Stimulated activated CD4-positive, alpha-beta T cell treated with anti-CD3 and anti-CD28 coated beads, Interleukin-12 subunit alpha, Interleukin-12 subunit beta, amount 100 ng/mL, for 24 hours (primary cell): ENCODE results near the gene C1orf216.
"Not testable (repeated sequence)": the region's sequence is repeated elsewhere in the genome, so short reads cannot be mapped to it uniquely, and the experiment has no call there.

Source experiments
- DNase-seq, 2 experiments: peaks; one replicate each; pipeline ENCODE4 v3.0.0-alpha.2; 2020; ENCODE audit warnings: low read depth in 2 of 2

C1orf216 gene

DNA sequence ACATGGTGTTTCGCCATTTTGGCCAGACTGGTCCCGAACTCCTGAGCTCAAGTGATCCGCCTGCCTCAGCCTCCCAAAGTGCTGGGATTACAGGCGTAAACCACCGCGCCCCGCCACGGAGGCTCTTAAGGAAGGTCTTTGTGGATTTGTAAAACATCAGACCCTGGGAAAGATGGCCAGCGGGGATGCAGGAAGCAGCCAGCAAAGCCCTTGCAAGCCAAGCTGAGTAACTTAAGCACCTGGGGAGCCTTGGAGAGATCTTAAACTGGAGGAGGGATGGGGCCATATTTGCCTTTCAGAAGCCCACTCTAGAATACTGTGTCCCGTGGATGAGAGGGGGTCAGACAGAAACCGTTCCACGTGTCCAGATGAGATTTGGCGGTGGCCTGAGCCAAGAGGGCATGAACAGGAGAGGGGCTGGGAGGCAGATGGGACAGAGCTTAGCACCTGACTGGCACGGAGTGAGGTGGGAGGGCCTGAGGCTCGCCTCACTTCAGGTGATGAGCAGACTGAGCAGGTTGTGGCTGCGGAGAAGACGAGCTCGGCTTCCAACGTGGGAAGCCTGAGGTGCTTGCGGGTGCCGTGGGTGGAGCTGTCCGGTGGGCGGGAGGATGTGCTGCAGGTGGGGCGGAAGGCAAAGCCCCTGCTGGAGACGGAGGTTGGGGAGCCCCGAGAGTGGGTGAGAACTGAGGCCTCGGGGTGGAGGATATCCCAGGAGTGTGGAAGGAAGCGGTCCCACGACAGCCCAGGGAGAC, 11.7 kb downstream of the C1orf216 start:
- DNase-seq = no peak

DNA sequence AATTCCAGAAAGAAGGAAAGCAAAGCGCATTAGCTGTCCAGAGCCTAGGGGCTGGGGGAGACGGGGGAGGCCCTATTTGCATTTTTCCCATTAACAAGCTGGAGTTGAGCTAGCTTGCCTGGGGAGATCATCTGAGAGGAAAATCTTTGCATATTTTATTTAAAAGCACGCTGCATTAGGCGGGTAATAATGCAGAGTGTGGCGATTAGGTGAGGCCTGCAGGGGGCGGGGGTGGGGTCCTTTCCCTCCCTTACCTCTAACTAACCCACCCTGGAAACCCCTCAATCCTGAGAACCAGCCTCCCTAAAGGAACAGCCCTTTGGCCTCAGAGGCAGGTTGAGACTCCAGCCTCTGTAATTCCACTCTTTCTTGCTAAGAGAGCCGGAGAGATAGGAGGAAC, 16.2 kb downstream of the C1orf216 start:
- no peak for DNase-seq

DNA sequence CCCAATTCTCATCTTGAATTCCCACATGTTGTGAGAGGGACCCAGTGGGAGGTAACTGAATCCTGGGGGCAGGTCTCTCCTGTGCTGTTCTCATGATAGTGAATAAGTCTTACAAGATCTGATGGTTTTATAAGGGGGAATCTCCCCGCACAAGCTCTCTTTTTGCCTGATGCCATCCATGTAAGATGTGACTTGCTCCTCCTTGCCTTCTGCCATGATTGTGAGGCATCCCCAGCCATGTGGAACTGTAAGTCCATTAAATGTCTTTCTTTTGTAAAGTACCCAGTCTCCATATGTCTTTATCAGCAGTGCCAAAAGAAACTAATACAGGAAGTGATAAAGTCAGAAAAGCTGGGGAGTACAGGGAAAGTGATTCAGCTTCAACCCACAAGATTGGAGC, 19.5 kb downstream of the C1orf216 start:
- DNase-seq = not testable (repeated sequence)

DNA sequence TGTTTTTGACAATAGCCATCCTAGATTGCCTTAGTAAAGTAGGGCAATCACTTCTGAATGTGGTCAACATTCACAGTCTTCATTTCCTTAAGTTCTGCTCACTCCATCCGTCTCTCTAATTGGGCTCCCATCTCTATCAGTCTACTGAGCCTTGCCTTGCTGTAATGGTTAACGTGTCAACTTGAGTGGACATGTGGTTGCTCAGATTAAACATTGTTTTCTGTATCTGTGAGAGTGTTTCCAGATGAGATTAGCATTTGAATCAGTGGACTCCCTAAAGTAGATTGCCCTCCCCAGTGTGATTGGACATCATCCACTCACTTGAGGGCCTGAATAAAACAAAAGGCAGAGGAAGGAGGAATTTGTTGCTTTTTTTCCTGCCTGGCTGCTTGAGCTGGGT, 26.4 kb downstream of the C1orf216 start:
- DNase-seq = no peak

DNA sequence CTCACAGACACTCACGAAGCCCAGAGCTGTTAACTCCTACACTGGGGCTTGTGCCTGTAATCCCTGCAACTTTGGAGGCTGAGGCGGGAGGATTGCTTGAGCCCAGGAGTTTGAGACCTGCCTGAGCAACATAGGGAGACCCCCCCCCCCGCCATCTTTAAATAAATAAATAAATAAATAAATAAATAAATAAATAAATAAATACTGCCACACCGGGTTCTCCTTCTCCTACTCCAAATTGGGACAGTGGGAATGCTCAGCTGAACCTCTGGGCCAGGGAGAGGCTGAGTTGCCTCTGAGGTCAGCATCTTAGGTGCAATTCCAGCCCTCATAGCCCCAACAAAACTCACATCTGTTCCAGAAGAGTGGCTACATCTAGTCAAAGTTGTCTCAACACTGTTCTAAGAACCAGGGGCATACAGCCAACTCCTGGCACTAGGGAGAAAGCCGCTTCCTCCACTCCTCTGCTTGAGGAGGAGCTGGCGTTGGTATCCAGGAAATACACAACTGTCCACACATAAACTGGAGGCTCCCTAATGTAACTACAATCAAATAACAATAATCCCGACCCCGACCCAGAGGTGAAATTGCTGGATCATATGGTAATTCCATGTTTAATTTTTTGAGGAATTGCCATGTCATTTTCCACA, 27.0 kb downstream of the C1orf216 start:
- DNase-seq = no peak

DNA sequence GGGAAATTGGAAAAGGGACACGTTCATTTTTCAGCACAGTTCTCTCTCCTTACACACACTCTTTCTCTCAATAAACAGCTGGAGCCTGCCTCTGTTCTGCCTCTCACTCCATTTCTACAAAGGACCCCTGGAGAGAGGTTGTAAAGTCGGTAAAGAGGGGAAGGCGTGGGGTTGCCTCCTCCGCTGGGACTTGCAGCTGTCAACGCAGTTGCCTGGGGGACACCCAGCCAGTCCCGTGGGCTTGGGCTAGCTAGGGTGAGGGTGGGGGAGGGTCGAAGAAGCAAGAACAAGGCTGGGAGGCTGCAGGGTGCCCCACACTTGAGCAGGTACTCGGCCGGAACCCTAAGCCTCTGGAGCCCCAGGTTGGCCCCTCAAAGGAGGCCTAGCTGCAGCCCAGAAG, 27.6 kb downstream of the C1orf216 start:
- DNase-seq = no peak

DNA sequence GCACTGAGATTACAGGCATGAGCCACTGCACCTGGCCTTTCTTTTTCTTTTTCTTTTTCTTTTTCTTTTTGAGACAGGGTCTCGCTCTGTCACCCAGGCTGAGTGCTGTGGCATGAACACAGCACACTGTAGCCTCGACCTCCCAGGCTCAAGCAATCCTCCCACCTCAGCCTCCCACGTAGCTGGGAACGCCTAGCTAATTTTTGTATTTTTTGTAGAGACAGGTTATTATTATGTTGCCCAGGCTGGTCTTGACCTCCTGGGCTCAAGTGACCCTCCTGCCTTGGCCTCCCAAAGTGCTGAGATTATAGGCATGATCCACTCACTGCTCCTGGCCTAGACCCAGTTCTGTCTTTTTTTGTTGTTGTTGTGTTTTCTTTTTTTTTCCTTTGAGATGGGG, 28.6 kb downstream of the C1orf216 start:
- DNase-seq = not testable (repeated sequence)

DNA sequence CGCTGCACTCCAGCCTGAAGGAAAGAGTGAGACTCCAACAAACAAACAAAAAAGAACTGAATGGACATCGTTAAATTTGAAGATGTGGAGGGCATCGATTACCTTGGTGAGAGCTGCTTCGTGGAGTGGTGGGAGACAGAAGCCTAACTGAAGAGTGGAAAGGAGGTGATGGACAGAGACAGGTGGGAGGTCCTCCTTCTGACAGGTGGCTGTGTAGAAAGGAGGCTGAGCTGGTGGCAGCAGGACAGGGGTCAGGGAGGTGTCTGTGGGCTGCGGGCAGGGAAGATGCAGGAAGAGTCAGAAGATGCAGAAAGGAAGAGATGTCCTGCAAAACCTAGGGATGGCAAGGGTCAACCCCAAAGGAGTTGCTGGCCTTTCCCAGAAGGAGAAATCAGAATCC, 30.5 kb downstream of the C1orf216 start:
- DNase-seq = no peak

DNA sequence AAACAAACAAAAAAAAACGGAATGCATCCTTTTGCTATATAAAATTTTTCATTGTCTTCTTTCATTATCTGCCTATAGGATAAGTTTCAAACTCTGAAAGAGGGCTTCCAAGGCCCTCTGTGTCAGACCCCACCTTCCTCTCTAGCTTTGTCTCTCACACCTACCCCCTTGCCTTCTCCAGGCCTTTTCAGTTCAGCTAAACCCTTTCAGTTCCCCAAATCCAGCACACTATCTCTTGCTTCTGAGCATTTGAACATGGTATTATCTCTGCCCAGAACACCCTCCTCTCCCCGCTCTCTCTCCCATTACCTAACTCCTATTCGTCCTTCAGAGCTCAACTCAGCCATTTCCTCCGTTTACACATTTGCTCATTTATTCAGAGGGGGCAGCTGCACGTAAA, 35.7 kb downstream of the C1orf216 start:
- no peak for DNase-seq

DNA sequence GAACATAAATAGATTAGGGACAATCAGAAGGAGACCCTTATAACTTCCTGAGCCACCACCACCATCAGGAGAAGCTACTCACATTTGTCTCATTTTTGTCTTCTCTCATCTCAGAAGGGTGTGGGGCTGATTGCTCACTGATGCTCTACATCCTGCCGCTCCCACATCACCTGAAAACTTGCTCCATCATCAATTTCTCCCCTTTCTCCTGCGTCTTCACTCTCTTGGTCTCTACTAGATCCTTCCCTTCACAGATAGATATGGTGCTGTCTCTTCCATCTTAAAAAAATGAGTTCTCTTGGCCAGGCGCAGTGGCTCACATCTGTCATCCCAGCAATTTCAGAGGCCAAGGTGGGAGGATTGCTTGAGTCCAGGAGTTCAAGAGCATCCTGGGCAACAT, 38.4 kb downstream of the C1orf216 start:
- no peak for DNase-seq

DNA sequence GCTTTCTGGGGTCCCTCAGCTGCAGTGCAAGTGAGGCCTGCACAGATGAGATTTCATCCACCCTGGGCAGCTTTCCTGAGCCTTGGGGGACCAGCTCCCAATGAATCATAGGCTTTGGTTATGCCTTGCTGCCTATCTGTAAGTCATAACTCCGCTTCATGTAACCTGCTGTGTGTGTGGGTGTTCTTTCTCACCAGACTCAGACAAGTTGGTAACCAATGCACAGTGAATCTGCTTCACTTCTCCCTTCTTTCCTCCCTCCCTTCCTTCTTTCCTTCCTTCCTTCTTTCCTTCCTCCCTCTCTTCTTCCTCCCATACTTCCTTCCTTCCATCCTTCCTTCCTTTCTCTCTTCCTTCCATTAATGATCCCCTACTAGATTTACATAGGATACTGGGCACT, 42.9 kb downstream of the C1orf216 start:
- DNase-seq = no peak

DNA sequence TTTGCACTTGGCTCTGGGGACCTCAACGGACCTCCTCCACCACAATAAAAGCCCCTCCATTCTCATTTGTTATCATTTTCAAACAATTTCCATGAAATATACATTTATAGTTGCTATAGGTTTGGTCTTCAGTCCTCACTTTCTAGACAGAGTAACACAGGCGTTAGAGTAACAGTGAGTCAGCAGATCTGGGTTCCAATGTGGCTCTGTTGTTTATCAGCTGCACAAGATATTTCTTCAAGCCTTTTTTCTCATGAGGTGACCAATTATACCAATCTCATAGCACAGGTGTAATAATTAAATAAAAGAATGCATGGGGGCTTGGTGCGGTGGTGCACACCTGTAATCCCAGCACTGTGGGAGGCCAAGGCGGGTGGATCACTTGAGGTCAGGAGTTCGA, 44.6 kb downstream of the C1orf216 start:
- DNase-seq = no peak

DNA sequence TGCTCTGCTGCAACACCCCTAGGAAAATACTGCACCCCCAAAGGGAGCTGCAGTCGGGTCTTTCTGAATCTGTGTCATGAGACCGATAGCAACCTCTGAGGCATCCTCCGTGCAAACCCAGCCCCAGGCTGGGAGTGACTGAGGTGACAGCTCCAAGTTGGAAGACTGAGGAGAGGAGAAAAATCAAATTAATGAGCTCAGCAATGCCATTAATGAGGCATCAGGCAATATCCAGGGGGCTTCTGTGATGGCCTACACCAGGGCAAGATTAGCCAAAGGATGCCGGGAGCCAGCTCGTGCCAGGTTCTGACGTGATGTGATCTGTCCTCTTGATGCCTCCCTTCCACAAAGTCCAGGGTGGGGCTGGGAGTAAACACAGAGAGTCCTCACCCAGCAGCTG, 46.6 kb downstream of the C1orf216 start:
- no peak for DNase-seq

DNA sequence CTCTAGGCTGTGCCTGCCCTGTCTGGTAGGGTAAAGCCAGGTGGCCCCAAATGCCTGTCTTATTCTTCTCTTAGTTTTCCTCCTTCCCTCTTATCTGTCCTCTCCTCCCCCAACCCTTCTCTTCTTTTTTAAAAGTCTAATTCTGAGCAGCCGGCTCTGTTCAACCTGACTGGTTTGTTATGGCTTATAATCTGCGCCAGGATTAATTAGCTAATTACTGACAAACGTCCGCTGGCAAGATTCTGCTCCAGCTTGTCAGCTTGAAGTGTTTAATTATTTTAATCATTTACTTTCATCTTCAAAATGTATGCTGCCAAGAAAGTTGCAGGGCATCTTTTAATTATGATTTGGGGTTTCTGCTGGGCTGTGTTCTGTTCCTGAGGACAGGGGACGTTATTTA, 50.2 kb downstream of the C1orf216 start:
- DNase-seq = no peak

DNA sequence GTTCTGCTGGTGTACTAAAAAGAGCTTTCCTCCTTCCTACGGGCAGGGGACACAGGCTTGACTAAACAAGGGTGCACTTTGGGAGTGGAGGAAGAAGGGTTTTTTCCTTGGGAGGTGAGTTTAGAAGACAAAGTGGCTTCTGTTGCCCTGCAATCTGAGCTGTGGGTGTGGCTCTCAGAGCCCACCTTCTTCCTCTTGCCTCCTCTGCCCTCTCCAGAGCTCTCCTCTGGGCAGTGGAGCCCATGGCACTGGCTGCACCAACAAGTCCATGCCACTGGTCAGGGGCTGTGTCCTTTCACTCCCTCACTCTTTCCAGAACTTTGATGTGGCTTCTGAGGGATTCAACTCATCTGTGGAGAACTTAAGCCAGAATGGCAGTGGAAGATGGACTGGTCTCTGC, 51.8 kb downstream of the C1orf216 start:
- no peak for DNase-seq

DNA sequence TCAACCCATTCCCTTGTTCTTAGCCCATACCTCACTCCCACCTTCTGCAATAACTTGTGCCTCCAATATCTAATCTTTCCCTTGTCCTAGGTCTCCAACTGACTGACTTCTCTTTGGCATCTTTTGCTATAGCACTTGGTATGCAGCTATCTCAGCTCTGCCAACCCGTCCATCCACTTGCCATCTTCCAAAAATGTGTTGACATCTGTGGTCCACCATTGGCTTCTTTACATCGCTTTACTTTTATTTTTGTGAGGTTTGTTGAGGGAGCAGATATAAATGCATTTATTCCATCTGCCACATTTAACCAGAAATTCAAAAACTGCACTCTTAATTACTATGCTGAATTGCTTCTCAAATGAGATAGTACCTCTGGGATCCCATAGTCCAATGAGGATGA, 52.5 kb downstream of the C1orf216 start:
- no peak for DNase-seq
